Activated gamma-delta T cell (primary cell): ENCODE results near the gene HLA-DMA.

Experiments used
- DNase-seq: peaks from one replicate; lab custom pipeline; 2025; lab: John Stamatoyannopoulos, UW
- total RNA-seq, 2 donors: gene quantifications; one replicate each; lab custom pipeline; 2026; lab: John Stamatoyannopoulos, UW

HLA-DMA gene
- total RNA-seq = 17.9 to 39.6 reads per million in 2 donors

DNA sequence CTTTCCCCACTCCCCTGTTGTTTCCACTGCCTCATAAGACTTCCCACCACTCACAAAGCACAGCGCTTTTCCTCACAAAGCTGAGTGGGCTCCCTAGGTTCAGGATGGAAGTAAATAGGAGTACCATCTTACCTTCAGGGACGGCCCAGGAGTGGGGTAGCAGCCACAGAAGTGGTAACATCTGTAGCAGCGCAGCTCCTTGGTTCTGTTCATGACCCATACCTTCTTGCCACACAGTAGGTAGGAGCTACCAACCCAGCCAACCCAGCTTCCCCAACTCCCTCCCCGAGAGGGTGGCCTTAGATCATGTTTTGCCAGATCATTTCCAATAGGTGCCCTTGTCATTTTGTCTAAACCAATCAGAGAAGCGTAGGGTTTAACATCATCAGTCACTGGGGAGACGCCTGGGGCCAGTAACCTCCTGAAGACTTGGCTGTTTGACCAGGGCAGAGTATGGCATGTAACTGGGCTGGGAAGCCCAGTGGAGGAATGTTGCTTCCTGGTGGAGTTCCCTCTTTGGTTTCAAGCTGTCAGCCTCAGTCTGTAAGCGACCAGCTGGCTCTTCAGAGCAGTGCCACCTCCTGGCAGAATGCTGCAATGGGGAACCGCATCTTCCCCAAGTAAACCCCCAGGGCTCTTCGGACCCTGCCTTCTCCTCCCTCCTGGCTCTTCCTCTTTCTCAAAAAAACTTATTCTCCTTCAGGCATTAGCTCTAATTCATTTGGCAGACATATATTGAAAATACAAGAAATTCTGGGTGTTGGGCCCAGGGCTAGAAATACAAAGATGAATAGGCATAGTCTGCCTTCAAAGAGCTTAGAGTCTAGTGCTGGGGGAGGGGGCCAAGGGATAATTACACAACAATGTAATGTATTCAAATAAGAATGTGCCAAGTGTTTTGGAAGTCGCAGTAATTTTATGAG lies at the start of gene HLA-DMA:
Gene HLA-DMA (minus strand): TSS at position 281 of the 923 bp plus-strand sequence. CDS start 61 bp downstream, at position 220.
- no peak for DNase-seq

DNA sequence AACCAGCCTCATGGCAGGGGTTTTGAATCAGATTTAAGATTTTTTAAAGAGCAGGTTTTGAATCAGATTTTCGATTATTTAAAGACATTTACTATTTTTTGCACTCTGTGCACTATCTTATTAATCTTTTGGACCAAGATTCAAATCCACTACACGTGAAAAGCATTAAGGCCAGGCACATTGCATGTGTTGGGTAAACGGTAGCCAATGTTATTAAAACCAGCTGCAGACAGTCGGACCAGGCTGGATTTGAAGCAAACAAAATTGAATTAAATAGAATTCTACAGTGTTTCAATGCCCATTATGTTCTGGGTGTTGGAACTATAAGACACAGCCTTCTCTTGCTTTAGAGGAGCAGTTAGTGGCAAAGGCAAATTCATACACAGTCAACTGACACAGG lies 48.8 kb upstream of the HLA-DMA start:
- DNase-seq = no peak

DNA sequence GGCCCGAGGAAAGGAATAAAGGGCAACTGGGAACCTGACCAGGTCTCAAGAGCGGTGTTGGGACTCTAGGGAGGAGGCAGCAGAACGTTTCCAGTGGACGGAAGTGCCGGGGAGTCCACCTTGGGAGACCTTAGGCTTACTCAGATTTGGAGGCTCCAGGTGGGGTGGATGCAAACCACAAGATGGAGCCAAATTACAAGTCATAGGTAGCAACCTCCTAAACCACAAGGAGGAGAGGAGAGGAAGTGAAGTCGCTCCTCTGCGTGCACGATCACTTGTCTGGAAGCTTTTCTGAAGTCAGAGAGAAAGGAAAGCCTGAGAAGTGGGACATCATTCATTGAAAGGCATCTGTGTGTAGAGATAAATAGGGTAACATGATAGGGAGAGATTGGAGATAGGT lies 47.2 kb upstream of the HLA-DMA start:
- DNase-seq = no peak

DNA sequence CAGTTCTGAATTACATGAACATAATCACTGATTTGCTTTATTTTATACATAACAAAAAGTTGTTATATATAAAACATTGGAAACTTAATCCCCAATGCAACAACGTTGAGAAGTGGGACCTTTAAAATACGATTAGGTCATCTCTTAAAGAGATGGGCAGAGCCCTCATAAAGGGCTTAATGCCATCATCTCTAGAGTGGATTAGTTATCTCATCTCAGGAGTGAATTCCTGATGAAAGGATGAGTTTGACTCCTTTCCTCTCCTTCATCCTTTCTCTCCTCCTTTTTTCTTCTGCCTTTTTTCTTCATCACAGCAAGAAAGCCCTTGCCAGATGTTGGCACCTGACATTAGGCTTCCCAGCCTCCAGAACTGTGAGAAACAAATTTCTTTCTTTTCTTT lies 42.6 kb upstream of the HLA-DMA start:
- no peak for DNase-seq

DNA sequence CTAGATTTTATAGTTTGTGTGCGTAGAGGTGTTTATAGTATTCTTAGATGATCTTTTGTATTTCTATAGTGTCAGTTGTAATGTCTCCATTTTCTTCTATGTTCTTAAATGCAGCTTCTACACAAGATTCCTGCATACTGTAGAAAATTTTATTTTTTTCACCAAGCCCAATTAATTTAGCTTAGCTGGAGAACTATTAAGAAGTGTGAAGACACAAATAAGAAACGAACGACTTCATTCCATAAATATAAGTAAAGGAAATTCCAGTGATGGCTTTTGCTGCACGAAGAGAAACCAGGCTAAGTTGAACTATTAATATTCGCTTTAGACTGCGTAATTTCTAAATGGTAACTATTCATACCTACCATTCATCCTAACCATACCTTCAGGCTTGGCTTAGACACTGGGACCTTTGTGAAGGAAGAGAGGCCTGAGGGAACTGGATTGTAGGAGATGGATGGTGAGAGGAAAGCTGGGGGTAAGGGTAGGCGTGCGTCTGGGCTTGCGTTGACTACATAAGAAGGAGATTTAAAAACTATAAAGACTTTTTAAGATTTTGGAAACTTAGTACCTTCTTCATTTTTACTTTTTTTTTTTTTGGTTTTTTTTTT lies 40.6 kb upstream of the HLA-DMA start:
- DNase-seq = no peak

DNA sequence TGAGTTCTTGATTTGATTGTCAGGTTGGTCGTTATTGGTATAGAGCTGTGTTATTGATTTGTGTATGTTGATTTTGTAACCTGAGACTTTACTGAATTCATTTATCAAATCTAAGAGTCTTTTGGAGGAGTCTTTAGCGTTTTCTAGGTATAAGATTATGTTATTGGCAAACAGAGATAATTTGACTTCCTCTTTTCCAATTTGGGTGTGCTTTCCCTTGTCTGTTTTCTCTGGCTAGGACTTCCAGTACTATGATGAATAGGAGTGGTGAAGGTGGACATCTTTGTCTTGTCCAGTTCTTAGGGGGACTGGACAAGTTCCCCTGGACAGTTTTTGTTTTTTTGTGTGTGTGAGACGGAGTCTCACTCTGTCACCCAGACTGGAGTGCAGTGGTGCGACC lies 39.1 kb upstream of the HLA-DMA start:
- DNase-seq = no peak

DNA sequence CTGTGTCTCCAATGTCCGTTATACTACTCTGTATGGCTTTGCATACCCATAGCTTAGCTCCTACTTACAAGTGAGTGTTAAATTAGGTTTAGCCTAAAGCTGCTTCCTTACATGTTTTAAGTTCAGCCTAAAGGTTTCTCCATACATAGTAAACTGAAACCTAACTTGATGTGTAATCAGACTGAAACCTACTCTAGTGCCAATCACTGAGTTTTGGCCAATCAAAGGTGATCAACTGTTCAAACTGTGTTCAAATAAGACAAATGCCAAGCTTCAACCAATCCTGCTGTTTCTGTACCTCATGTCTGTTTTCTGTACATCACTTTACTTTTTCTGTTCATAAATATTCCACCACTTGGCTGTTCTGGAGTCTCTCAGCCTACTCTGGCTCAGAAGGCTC lies 36.5 kb upstream of the HLA-DMA start:
- no peak for DNase-seq

DNA sequence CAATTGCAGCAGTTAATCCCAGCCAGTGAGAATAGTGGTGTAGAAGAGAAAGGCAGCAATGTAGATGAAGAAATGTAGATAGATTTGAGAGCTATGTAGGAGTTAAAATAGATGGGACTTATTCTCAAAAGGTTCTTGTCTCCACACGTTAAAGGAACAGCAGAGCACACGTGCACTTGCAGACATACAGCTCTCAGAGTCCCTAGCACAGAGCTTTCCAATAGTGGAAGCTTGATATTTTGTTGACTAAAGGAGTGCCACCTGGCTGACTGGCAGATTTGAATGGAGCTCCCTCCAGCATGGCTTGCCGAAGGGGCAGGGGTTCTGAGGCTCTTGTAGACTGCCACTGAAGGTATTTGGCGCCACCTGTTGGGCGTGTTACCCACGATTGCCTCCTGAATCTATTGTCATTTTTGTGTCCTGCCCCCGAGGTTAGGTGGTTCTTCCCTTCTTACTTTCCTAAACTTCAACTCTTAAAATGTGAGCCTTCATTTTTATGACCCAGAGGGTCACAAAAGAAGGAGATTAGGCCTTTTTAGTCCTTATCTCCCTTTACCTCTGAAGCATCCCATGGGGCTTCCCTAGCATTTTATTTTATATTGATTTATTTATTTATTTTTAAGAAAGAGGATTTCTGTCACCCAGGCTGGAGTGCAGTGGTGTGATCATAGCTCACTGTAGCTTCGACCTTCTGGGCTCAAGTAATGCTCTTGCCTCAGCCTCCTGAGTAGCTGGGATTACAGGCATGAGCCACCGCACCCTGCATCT lies 31.9 kb upstream of the HLA-DMA start:
- DNase-seq = no peak

DNA sequence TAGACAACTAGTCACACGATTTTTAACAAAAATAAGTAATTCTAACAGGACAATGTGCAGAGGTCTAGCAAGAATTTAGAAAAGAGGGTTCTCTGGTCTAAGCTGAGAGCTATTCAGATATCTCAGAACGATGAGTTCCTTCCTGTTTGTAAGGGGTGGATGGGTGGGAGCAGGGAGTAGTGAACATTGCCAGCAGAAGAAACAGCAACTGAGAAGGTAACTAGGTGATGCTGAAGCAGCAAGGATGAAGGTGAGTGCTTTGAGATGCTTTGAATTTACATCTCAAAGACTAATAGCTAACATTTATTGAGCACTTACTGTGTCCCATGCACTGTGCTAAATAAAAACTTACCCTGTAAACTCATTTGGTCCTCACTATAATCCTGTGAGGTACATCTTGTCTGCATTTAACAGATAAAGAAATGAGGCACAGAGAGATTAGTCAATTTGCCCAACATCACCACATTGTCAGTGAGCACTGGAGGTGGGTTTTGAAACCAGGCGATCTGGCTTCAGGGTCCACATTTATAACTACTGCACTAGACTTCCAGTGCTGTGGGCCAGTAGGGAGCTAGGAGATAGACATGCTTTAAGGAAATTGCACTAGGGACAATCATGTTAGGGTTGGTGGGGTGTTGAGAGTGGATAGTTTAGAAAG lies 31.2 kb upstream of the HLA-DMA start:
- DNase-seq = no peak

DNA sequence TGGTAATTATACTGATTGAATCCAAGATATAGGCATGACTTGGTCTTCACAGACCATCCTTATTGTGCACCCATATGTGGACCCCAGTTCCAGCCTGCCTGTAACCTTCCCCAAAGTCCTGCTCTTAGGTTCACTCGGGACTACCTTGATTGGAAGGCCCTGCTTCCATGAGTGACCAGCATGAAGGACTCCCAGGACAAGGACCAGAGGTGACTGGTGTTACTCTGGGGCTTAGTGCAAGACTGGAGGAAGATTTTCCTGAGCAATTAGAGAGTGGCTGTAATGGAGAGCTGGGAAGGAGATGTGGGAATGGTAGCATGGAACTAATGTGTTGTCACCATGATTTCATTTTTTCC lies 30.6 kb upstream of the HLA-DMA start:
- DNase-seq = no peak

DNA sequence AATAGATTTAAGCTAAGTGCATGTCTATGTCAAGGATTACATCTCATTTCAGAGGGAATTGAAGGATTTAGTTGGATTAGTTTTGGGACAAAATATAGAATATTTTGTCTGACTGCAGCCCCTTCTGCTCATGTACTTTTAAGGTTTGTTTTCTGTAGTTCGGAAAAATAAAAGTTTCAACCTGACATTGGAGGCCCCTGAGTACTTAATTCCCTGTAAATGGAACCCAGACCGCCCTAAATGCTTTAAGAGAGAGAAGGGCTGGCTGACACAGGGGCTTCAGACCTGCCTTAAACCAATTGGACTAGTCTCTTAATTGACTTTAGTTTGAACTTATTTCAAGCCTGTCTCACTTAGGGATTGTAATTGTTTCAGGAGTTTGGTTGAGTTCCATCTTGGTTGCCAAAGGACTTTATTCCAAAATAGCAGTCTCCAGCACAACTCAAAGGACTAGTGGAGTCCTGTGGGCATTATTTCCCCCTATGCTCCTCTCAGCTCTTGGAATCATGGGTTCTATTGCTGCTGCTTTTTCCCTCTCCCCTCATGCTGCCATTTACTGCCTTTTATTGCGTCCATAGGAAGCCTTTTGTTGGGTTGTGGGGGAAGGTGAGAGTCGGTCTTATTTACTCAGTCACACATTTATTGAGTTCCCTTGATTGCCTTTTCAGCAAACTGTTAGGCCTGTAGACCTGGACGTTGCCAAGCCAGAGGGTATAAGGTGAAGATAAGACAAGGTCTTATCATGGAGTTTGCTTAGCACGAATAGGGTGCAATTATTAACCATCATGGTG lies 30.0 kb upstream of the HLA-DMA start:
- DNase-seq = no peak

DNA sequence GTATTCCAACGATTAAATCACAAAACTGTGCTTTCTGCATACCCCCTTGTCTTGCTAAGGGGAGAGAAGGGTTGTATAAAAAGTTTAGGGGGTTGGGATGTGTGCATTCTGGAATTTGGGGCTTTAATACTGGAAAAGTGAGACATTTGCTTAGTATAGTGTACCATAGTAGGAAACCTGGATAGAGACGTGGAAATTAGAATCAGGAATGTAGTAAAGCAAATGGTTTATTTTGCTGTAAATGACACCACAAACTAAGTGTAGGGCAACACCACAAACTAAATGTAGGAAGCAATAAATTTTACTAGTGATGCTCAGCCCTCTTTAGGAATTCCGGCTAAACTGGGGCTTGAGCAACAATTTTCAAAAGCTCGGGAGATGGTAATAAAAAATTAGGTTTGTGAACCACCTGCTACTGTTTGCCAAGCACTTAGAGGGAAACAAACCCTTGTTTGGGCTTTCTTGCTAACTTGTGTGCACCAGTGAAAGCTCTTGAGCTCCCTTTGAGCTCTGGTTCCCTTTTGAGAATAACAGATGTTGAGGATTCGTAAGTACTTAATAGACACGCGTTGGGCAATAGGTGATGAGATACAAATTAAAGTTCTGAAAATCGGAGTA lies 29.3 kb upstream of the HLA-DMA start:
- DNase-seq = no peak

DNA sequence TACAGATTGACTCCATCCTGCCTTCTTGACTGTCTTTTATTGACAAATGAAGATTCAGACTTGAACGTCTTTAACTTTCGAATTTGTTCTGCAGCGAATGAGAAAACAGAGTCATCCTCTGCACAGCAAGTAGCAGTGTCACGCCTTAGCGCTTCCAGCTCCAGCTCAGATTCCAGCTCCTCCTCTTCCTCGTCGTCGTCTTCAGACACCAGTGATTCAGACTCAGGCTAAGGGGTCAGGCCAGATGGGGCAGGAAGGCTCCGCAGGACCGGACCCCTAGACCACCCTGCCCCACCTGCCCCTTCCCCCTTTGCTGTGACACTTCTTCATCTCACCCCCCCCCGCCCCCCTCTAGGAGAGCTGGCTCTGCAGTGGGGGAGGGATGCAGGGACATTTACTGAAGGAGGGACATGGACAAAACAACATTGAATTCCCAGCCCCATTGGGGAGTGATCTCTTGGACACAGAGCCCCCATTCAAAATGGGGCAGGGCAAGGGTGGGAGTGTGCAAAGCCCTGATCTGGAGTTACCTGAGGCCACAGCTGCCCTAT lies 27.7 kb upstream of the HLA-DMA start:
- DNase-seq = no peak

DNA sequence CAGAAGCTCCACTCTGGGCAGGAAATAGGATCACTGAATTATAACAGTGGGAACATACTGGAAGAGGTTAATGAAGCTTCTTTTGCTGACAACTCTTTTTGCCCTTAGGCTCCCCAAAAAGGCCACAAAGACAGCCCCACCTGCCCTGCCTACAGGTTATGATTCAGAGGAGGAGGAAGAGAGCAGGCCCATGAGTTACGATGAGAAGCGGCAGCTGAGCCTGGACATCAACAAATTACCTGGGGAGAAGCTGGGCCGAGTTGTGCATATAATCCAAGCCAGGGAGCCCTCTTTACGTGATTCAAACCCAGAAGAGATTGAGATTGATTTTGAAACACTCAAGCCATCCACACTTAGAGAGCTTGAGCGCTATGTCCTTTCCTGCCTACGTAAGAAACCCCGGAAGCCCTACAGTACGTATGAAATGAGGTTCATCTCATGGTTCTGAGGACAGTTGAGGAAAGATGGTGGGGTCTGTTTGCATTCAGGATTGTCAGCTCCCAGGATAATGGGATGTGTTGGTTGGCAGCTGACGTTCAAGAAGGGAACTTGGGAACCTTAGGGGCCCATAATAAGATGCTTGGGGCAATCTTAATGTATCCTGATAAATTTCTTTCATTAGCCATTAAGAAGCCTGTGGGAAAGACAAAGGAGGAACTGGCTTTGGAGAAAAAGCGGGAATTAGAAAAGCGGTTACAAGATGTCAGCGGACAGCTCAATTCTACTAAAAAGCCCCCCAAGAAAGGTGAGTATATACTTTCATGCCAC lies 27.0 kb upstream of the HLA-DMA start:
- DNase-seq = no peak

DNA sequence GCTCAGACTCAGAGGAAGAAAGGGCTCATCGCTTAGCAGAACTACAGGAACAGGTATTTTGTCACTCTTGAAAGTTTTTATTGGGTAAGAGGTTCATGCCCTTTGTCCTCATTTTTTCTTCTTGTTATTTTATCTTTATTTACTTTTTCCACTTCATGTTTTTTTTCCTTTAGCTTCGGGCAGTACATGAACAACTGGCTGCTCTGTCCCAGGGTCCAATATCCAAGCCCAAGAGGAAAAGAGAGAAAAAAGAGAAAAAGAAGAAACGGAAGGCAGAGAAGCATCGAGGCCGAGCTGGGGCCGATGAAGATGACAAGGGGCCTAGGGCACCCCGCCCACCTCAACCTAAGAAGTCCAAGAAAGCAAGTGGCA lies 25.0 kb upstream of the HLA-DMA start:
- no peak for DNase-seq

DNA sequence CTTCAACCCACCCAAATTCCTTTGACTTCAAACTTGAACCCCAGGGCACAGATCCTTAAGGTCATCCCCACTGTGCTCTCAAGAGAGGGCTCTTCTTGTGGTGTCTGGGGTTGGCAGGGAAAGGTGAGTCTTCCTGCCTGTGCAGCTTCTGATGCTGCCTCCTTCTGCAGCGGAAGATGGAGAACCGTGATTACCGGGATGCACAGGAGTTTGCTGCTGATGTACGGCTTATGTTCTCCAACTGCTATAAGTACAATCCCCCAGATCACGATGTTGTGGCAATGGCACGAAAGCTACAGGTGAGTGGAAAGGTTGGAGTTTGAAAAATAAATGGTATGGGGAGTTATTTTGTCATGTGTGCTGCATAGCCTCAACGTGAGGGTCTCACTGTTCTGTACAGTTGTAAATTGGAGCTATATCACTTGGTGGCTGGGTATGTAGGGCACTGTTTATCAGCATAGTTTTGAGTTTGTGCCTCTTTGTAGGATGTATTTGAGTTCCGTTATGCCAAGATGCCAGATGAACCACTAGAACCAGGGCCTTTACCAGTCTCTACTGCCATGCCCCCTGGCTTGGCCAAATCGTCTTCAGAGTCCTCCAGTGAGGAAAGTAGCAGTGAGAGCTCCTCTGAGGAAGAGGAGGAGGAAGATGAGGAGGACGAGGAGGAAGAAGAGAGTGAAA lies 24.5 kb upstream of the HLA-DMA start:
- DNase-seq = no peak

DNA sequence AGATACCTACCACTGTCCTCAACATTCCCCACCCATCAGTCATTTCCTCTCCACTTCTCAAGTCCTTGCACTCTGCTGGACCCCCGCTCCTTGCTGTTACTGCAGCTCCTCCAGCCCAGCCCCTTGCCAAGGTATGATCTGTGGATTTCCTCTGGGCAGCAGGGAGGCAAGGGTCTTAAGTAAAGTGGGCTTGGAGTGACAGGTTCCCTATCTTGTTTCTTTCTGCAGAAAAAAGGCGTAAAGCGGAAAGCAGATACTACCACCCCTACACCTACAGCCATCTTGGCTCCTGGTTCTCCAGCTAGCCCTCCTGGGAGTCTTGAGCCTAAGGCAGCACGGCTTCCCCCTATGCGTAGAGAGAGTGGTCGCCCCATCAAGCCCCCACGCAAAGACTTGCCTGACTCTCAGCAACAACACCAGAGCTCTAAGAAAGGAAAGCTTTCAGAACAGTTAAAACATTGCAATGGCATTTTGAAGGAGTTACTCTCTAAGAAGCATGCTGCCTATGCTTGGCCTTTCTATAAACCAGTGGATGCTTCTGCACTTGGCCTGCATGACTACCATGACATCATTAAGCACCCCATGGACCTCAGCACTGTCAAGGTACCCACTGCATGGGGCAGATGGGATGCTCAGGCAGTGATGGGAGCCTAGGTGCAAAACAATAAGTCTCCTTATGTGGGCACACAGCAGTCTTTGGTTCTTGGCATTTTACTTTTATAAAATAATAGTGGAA lies 23.6 kb upstream of the HLA-DMA start:
- DNase-seq = no peak

DNA sequence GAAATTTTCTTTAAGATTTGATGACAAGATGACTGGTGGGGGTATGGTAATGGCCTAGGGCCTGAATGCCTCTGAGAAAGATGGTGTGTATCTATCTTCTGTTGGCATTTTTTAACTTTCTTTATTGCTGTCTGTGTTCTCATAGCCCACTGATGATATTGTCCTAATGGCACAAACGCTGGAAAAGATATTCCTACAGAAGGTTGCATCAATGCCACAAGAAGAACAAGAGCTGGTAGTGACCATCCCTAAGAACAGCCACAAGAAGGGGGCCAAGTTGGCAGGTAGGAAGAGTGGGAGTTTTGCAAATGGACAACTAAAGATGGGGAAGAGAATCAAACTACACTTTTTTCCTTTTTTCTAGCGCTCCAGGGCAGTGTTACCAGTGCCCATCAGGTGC lies 23.0 kb upstream of the HLA-DMA start:
- DNase-seq = no peak
